Nephron (organoid): ENCODE data around the gene UAP1.

Source experiments
- H3K27ac Mint-ChIP-seq, 3 experiments: 2 replicates each; pipeline ENCODE4 v1.8.0; 2020; ENCODE audit warnings: mixed read lengths in 3 of 3, mild to moderate bottlenecking in 2 of 3, moderate library complexity in 1 of 3
- H3K27me3 Mint-ChIP-seq: 2 replicates; pipeline ENCODE4 v1.8.0; 2021; ENCODE audit warnings: low read depth, mild to moderate bottlenecking, moderate library complexity, mixed read lengths
- H3K36me3 Mint-ChIP-seq: 2 replicates; pipeline ENCODE4 v1.8.0; 2020; ENCODE audit warnings: low read depth, mixed read lengths
- H3K4me1 Mint-ChIP-seq: 2 replicates; pipeline ENCODE4 v1.8.0; 2020; ENCODE audit warnings: mixed read lengths
- H3K4me3 Mint-ChIP-seq, 3 experiments: 2 replicates each; pipeline ENCODE4 v1.8.0; 2020; ENCODE audit warnings: mild to moderate bottlenecking in 3 of 3, mixed read lengths in 3 of 3, moderate library complexity in 2 of 3
- H3K9me3 Mint-ChIP-seq: 2 replicates; pipeline ENCODE4 v1.8.0; 2020; ENCODE audit warnings: mixed read lengths
- CTCF ChIP-seq, 3 experiments: fragments of 200-600 bp; sonication (generic); IDR thresholded peaks; one replicate each; pipeline ENCODE4 v1.5.0; 2021; ENCODE audit warnings: antibody characterized with exemption in 3 of 3; ENCODE audit not compliant: unreplicated experiment in 3 of 3

UAP1 gene

GRCh38 chr1:162639718-162640117 lies 78.2 kb downstream of the UAP1 start:
- H3K4me1 Mint-ChIP-seq = peaks cover 17% of the 10 kb centered on the region

GRCh38 chr1:162641114-162641513 lies 79.6 kb downstream of the UAP1 start:
- Mint-ChIP-seq H3K27ac (no peak overlapping the region), H3K9me3 (no peaks in the 10 kb centered on the region), H3K4me1 (peaks cover 7% of the 10 kb centered on the region), H3K27me3 (no peaks in the 10 kb centered on the region), H3K4me3 (no peak overlapping the region), H3K36me3 (peaks cover 7% of the 10 kb centered on the region)
- no peak for TF ChIP-seq CTCF (IDR thresholded peaks at IDR 0.05; ENCODE audit: unreplicated experiment in 3 of 3)

More at GRCh38 chr1:162639718-162640117, 78.2 kb downstream of the UAP1 start:
- H3K4me3 Mint-ChIP-seq = no peak overlapping the region
- H3K27me3 Mint-ChIP-seq = no peaks in the 10 kb centered on the region
- TF ChIP-seq CTCF (IDR thresholded peaks at IDR 0.05; ENCODE audit: unreplicated experiment in 3 of 3) = no peak
- H3K9me3 Mint-ChIP-seq = no peaks in the 10 kb centered on the region
- peaks cover 7% of the 10 kb centered on the region for H3K36me3 Mint-ChIP-seq
- no peak overlapping the region for H3K27ac Mint-ChIP-seq

GRCh38 chr1:162644986-162645314 lies 83.4 kb downstream of the UAP1 start:
- Mint-ChIP-seq H3K27me3 (no peaks in the 10 kb centered on the region), H3K9me3 (no peaks in the 10 kb centered on the region), H3K36me3 (no peaks in the 10 kb centered on the region), H3K27ac (no peak overlapping the region), H3K4me1 (peaks cover 8% of the 10 kb centered on the region), H3K4me3 (no peak overlapping the region)
- TF ChIP-seq CTCF (IDR thresholded peaks at IDR 0.05; ENCODE audit: unreplicated experiment in 3 of 3) = no peak

- no peak overlapping the region for H3K27ac Mint-ChIP-seq
- H3K27me3 Mint-ChIP-seq = no peaks in the 10 kb centered on the region
- H3K9me3 Mint-ChIP-seq = no peaks in the 10 kb centered on the region
- no peaks in the 10 kb centered on the region for H3K36me3 Mint-ChIP-seq
- TF ChIP-seq CTCF (IDR thresholded peaks at IDR 0.05; ENCODE audit: unreplicated experiment in 3 of 3) = no peak
- H3K4me1 Mint-ChIP-seq = peaks cover 8% of the 10 kb centered on the region
- no peak overlapping the region for H3K4me3 Mint-ChIP-seq
Observed at GRCh38 chr1:162645666-162646065, 84.1 kb downstream of the UAP1 start.

- H3K36me3 Mint-ChIP-seq = peaks cover 7% of the 10 kb centered on the region
- no peaks in the 10 kb centered on the region for H3K9me3 Mint-ChIP-seq
- H3K4me3 Mint-ChIP-seq = no peak overlapping the region
- no peak for TF ChIP-seq CTCF (IDR thresholded peaks at IDR 0.05; ENCODE audit: unreplicated experiment in 3 of 3)
- H3K27me3 Mint-ChIP-seq = no peaks in the 10 kb centered on the region
- peaks cover 13% of the 10 kb centered on the region for H3K4me1 Mint-ChIP-seq
- peak overlapping the region in 1 of 3 experiments; percentile 34 for H3K27ac Mint-ChIP-seq
Observed at GRCh38 chr1:162649583-162649982, 88.1 kb downstream of the UAP1 start.
